Measurements from ENCODE around the gene KCNK13.
"Not testable (repeated sequence)": the region's sequence is repeated elsewhere in the genome, so short reads cannot be mapped to it uniquely, and the experiment has no call there.

The KCNK13 gene

DNA sequence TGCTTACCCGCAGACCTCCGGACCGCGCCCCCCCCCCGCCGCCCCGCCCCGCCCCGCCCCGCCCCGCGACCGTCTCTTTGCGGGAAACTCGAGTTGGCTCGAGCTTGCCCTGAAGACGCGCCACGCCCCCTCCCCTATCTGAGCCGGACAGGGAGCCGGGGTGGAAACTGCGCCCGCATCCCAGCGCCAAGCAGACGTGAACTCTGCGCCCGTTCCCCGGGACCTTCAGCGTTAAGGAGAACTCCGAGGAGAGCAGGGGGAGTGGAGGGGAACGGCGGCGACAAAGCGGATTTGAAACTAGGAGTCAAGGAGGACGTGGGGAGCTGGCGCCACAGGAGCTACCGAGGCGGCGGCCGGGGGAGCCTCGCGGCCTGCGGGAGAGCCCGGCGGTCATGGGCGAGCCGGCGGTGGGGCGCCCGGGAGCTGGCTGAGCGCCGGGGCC, at the start of gene KCNK13:
KCNK13 (plus strand) TSS at position 310 of the 442 bp plus-strand sequence. CDS start 212 bp downstream, outside the sequence.
- no peak for DNase-seq

- no peak for DNase-seq
These were observed 44.4 kb upstream of the KCNK13 start for GRCh38 chr14:90017371-90017770.

DNA sequence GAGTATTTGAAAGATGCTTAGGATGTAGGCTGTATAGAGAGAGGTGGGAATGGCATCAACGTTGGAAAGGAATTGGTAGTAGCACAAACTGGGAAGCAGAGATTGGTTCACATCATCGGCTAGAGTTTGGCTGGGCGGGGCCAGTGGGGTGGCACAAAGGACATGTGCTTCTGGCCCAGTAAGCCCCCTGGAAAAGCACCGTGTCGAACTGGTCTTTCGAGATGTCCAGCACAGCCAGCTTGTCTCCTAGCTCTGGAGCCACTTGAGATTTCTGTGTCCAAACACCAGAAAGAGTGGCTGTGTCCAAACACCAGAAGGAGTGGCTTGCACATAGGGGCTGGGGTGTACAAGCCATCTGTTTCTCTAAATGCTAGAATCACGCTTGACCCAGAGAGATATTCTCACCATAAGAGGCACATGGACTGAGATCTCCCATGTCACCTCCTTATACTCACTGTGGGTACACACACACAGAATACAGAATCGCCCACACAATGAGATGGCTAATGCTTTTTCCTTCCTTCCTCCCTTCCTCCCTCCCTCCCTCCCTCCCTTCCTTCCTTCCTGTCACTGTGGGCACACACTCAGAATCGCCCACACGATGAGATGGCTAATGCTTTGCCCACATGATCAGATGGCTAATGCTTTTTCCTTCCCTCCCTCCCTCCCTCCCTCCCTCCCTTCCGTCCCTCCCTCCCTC, 41.8 kb upstream of the KCNK13 start:
- DNase-seq: no peak

GRCh38 chr14:90023176-90023896, 38.5 kb upstream of the KCNK13 start:
- DNase-seq: no peak

- no peak for DNase-seq
These were observed 36.9 kb upstream of the KCNK13 start for GRCh38 chr14:90024910-90025309.

GRCh38 chr14:90026608-90027007, 35.2 kb upstream of the KCNK13 start:
- DNase-seq: not testable (repeated sequence)

DNA sequence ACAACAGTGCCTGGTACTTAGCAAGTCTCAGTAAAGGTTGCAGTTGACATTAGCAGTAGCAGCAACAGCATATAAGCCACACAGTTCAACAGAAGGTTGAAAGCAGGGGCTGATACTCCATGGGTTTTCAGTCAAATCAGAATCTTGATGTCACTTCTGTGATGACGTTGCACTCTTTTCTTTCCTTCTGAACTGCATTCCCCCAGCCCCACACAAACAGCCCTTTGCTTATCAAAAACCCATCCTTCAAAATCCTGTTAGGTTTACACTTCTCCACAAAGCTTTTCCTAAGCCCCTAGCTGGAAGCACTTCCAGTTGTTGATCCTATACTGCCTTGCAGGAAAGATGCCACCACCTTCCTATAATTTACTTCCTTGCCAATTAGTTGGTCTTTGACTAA, 34.0 kb upstream of the KCNK13 start:
- no peak for DNase-seq

- no peak for DNase-seq
These were observed 27.6 kb upstream of the KCNK13 start for GRCh38 chr14:90034156-90034555.

- DNase-seq: no peak
These were observed 26.8 kb upstream of the KCNK13 start for GRCh38 chr14:90034835-90035525.

DNA sequence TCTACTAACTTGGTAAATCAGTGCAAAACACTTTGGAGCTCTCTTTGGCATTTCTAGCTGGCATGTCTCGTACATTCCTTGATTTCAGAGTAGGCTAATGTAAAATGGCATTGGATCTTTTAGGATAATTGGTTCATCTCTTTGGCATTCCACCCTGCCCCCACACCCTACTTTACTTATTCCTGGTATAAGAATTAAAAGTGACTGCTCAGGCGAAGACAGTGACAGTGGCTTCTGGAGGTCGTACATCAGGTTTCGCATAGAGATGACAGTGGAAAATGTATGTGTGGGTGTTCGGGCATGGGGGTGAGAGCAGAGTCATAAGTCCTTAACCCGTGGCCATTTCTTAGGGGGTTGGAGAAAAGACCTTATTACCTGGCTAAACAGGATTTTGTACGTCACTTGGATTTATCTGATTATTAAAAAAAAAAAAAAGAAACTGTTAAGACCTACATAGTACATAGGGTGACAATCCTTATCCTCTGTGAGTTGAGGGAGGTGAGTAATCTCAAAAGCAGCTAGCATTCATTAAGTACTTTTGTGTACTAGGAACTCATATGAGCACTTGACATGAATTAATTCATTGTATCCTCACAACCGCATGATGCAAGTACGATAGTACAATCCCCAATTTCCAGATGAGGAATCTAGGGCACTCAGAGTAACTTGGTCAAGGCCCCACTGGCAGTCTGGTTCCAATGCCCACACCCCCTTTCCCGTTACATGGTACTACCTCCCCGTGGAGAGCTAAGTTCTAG, 22.4 kb upstream of the KCNK13 start:
- no peak for DNase-seq

GRCh38 chr14:90040411-90040810, 21.4 kb upstream of the KCNK13 start:
- DNase-seq: no peak

GRCh38 chr14:90042496-90043252, 19.1 kb upstream of the KCNK13 start:
- DNase-seq: no peak

DNA sequence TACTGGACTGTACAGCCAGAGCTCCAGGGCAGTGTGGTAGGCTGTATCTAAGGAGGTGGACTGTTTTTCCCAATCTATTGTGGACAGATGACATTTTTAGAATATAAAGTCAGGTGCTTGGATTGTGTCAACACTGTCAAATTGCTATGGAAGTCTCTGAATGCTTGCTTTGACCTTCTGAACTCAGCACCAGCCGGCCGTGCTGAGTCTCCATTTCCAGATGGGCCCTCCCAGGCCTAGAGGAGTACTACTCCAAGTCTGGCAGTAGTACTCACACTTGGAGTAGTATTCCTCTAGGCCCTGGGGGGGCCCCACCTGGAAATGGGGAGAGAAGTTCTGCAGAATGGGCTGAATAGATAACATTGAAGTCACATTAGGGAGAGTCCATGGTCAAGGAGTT, 16.2 kb upstream of the KCNK13 start:
- DNase-seq: no peak

GRCh38 chr14:90049390-90049789, 12.4 kb upstream of the KCNK13 start:
- DNase-seq: no peak

DNA sequence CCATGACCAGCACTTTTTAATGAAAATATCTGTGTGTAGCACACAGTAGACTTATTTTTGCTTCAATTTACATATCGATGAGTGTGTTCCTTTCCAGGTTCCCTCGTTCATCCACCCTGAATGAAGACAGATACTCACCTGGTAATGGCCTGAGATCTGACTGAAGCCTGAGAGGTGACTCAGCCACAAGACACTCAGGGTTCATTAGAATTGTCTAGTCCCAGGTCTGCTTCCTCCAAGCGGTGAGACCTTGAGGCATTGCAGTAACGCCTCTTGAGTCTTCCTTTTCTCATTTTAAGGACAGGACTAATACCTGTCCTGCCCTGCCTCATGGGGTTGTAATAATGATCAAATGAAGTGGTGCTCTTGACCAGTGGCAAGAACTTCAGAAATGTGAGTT, 11.5 kb upstream of the KCNK13 start:
- DNase-seq: no peak

- no peak for DNase-seq
These were observed 8.8 kb upstream of the KCNK13 start for GRCh38 chr14:90053044-90053443.

GRCh38 chr14:90054803-90055202, 7.0 kb upstream of the KCNK13 start:
- DNase-seq: no peak

DNA sequence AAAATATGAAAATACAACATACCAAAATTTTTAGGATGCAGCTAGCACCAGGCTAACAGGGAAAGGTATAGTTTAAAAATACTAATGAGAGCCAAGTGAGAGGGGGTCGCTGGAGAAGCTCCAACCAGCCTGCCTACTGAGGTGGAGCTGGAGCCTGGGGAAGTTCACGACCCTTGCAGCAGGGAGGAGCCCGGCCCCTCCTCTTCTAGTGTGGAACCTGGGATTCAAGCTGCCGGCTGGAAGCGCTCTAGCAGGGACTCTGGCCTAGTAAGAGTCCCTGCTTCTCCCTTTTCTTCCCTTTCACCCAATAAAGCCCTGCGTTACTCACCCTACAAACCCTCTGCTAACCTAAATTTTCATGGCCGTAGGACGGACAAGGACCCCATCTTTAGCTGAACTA, 5.0 kb upstream of the KCNK13 start:
- DNase-seq: no peak

DNA sequence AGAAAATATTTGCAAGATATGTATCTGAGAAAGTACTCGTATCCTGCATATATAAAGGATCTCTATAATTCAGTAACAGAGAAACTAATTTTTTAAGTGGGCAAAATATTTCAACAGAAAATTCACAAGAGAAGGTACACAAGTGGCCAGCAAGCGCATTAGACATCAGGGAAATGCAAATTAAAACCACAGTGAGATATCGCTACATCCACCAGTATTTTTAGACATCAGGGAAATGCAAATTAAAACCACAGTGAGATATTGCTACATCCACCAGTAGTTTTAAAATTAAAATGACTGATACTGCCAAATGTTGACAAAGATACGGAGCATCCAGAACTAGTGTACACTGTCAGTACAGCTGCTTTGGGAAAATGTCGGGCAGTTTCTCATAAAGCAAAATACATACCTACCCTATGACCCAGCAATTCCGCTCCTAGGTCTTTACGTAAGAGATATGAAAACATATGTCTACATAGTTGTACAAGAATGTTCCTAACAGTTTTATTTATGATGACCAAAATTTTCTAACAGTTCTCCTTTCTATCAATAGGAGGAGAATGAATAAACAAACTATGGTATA, 2.8 kb upstream of the KCNK13 start:
- no peak for DNase-seq

DNA sequence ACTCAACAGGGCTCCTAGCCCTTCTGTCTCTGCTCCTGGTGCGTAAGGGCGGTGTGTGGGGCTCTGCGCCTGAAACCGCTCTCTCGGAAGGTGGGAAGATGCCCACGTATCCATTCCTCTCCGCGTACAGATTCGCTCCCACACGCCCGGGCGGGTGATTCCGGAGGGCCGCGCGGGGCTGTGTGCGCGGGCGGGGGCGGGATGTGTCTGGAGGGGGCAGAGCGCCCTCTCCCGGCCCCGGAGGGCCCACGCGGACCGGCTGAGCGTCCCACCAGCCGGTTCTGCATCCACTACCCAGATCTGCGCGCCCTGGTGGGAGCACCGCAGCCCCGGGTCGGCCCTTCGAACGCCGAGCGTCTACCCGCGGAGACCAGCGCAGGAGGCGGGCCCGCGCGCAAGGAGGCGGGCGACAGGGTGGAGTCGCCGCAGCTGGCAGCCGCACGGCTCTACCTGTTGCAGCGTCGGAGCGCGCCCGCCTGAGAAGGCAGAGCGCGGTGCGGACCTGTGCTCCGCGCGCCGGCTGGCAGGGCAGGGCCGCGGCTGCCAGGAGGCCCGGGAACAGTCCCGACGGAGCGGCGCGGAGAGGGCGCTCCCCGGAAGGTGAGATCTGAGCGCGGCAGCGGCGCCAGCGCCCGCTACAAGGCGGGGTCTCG, 1.4 kb upstream of the KCNK13 start:
- peak; percentile 53 for DNase-seq

DNA sequence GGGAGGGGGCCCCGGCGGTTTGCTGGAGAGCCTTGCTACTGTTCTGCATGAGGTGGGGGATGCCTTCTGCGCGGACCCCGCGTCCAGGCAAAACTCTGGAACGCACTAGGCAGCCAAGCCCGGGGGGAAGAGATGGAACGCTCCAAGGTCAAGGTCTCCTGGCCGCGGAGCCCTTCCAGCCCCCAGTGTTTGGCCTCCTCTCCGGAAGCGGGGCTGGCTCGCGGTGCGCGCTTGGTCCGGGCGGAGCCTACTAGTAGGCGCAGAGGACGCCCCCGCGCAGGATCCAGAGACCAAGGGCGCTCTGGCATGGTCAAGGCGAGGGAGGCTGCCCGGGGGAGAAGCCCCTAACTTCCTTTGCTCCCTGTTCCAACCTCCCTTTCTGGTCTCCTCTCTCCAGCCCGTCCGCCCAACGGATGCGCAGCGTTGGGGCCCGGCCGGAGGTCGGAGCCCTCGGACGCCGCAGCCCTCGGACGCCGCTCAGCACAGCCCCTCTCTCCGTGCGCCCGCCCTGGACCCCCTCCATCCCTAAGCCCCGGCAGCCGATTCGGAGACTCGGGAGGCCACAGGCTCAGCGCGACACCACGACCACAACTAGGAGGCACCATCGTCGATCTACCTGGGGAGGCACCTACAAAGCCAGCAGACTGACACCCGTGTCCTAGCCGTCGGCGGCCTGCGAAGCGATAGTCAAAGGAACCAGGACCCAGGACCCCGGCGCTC, 669 bp upstream of the KCNK13 start:
- no peak for DNase-seq
